Upper lobe of right lung (tissue), 1 donor: ENCODE measurements around the gene TTLL13. TPM values are rescaled to one million over a fixed set of nuclear protein-coding genes. Genes with fewer than 3 reads are reported as not detected.
"Not testable (repeated sequence)": the region's sequence is repeated elsewhere in the genome, so short reads cannot be mapped to it uniquely, and the experiment has no call there.

Experiments
- ATAC-seq: fragments of 200-7000 bp; cut with Tn5 transposase; one replicate; pipeline ENCODE4 v1.9.1; 2020; ENCODE audit warnings: mild to moderate bottlenecking, moderate library complexity
- DNase-seq: peaks from one replicate; pipeline ENCODE4 v3.0.0-alpha.2; 2020
- H3K27ac ChIP-seq: fragments of 200-600 bp; one replicate; pipeline ENCODE4 v1.8.0; 2022
- H3K27me3 ChIP-seq: fragments of 200-600 bp; one replicate; pipeline ENCODE4 v1.8.0; 2022; ENCODE audit warnings: mild to moderate bottlenecking
- H3K36me3 ChIP-seq: fragments of 200-600 bp; one replicate; pipeline ENCODE4 v1.8.0; 2022
- H3K4me1 ChIP-seq: fragments of 200-600 bp; one replicate; pipeline ENCODE4 v1.8.0; 2022
- H3K4me3 ChIP-seq: fragments of 200-600 bp; one replicate; pipeline ENCODE4 v1.8.0; 2022; ENCODE audit warnings: mild to moderate bottlenecking
- H3K9me3 ChIP-seq: fragments of 200-600 bp; one replicate; pipeline ENCODE4 v1.8.0; 2022
- intact Hi-C: fragments of 100-400 bp; cut with DNase I; formaldehyde crosslinking; loops from one replicate; pipeline ENCODE4 v1.11.0; 2022
- total RNA-seq: library from RNA; stranded (reverse); fragmentation: NEBNext Ultra II Directional; extraction: Animal tissue kit (Norgen Biotek cat#: 25700); gene quantifications from one replicate; pipeline ENCODE4 v1.2.1, GENCODE V29; 2021
- TF ChIP-seq, protein P1 (sequence below): fragments of 200-600 bp; IDR thresholded peaks from one replicate; pipeline ENCODE4 v1.8.0; 2022; ENCODE audit warnings: antibody characterized with exemption
- donor health status: DM: no; HTN: yes; CAD: no; lungs with severe emphysema.

TTLL13 gene
- total RNA-seq, 1 donor from 2014 or later: not detected

- TF ChIP-seq, protein P1, sequence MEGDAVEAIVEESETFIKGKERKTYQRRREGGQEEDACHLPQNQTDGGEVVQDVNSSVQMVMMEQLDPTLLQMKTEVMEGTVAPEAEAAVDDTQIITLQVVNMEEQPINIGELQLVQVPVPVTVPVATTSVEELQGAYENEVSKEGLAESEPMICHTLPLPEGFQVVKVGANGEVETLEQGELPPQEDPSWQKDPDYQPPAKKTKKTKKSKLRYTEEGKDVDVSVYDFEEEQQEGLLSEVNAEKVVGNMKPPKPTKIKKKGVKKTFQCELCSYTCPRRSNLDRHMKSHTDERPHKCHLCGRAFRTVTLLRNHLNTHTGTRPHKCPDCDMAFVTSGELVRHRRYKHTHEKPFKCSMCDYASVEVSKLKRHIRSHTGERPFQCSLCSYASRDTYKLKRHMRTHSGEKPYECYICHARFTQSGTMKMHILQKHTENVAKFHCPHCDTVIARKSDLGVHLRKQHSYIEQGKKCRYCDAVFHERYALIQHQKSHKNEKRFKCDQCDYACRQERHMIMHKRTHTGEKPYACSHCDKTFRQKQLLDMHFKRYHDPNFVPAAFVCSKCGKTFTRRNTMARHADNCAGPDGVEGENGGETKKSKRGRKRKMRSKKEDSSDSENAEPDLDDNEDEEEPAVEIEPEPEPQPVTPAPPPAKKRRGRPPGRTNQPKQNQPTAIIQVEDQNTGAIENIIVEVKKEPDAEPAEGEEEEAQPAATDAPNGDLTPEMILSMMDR: no peak
- no peak for ATAC-seq
- no peak for DNase-seq
- H3K27me3 ChIP-seq: no peaks in the 10 kb centered on the region
- H3K27ac ChIP-seq: no peak overlapping the region
- H3K9me3 ChIP-seq: no peaks in the 10 kb centered on the region
- no peaks in the 10 kb centered on the region for H3K36me3 ChIP-seq
- no peaks in the 10 kb centered on the region for H3K4me1 ChIP-seq
- intact Hi-C loops: no loop called here
- no peak overlapping the region for H3K4me3 ChIP-seq
These were observed 38.6 kb downstream of the TTLL13 start for GRCh38 chr15:90287946-90288345.

DNA sequence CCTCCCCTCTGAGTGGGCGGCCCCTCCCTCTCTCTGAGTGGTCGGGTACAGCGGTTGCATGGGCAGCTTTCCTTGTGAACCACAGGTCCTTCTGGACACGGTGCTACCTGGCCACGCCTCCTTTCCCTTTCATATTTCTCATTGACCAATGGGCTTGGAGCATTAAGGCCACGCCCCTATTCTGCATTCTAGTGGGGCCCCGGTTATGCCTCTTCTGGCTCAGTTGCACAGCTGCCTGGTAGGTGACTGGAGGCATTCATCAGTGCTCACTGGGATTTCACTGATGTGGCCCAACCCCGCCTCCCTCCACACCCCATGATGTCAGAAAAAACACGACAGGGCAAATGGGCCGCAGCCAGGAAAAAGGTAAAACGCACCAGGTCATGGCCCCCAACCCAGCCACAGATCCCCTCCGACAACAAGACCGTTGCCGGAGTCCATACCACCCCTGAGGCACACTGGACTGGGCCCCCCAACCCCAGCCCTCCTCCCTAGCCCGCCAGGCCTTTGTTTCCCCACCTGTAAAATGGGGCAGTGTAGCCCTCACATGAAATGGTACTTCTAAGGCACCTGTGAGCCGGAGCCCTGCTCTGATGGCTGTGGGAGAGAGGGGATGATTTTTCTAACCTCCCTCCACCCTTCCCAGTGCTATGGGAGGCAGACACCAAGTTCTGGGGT is 42.5 kb downstream of the TTLL13 start:
- H3K27me3 ChIP-seq: no peaks in the 10 kb centered on the region
- DNase-seq (peak; percentile 69), ATAC-seq (peak; percentile 42)
- intact Hi-C loops: no loop called here
- TF ChIP-seq, protein P1: no peak
- H3K36me3 ChIP-seq: no peaks in the 10 kb centered on the region
- H3K4me1 ChIP-seq: no peaks in the 10 kb centered on the region
- no peaks in the 10 kb centered on the region for H3K9me3 ChIP-seq
- no peak overlapping the region for H3K27ac ChIP-seq
- no peak overlapping the region for H3K4me3 ChIP-seq

- H3K9me3 ChIP-seq, H3K4me1 ChIP-seq, H3K36me3 ChIP-seq, H3K4me3 ChIP-seq, intact Hi-C loops, H3K27me3 ChIP-seq, H3K27ac ChIP-seq: not testable (repeated sequence)
- DNase-seq (peak; percentile 91), ATAC-seq (peak; percentile 99)
- TF ChIP-seq, protein P1: peak; percentile 90
These were observed 43.9 kb downstream of the TTLL13 start for GRCh38 chr15:90293040-90293810.

- no peaks in the 10 kb centered on the region for H3K27me3 ChIP-seq
- H3K36me3 ChIP-seq: no peaks in the 10 kb centered on the region
- H3K4me1 ChIP-seq: no peaks in the 10 kb centered on the region
- TF ChIP-seq, protein P1: no peak
- DNase-seq (no peak), ATAC-seq (no peak)
- H3K27ac ChIP-seq: no peak overlapping the region
- H3K4me3 ChIP-seq: no peak overlapping the region
- intact Hi-C loops: no loop called here
- H3K9me3 ChIP-seq: no peaks in the 10 kb centered on the region
These were observed 44.8 kb downstream of the TTLL13 start for GRCh38 chr15:90294159-90294558.

- ATAC-seq (no peak), DNase-seq (no peak)
- Histone ChIP-seq H3K27ac (no peak overlapping the region), H3K9me3 (no peaks in the 10 kb centered on the region), H3K4me3 (no peak overlapping the region), H3K36me3 (no peaks in the 10 kb centered on the region), H3K27me3 (no peaks in the 10 kb centered on the region), H3K4me1 (no peaks in the 10 kb centered on the region)
- intact Hi-C loops: no loop called here
- TF ChIP-seq, protein P1: no peak
These were observed 45.4 kb downstream of the TTLL13 start for GRCh38 chr15:90294601-90295269.
